GM12875 (cell line): ENCODE measurements around the gene HAP1.

Experiments
- H3K4me3 ChIP-seq: one replicate; pipeline ENCODE4 v1.5.1; 2011; ENCODE audit warnings: low read depth, low read length, control low read depth
- TF ChIP-seq, protein P1 (sequence below): IDR thresholded peaks from 2 replicates; pipeline ENCODE4 v1.5.1; 2011; ENCODE audit warnings: low read depth, mild to moderate bottlenecking, control low read depth, inconsistent platforms, low read length, moderate library complexity, borderline replicate concordance; ENCODE audit not compliant: insufficient read depth

Gene HAP1

DNA sequence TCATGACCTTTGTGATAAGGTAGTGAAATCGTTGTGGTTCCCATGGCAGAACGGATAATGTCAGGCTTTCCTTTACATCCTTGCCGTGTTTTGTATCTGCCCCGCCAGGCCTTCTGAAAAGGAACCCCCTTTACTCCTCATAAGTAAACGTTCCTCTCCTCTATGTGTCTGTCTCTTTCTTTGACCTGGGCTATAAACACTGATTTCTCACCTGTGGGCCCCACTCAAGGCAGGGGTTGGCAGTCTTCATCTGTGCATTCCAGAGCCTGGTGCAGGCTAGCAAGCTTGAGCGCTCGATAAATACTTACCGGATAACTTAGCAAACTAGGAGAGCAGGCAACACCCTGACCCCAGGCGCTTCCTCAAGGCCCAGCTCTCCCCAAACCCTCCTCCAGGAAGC is 7.3 kb upstream of the HAP1 start:
- H3K4me3 ChIP-seq: no peak overlapping the region
- TF ChIP-seq, protein P1, sequence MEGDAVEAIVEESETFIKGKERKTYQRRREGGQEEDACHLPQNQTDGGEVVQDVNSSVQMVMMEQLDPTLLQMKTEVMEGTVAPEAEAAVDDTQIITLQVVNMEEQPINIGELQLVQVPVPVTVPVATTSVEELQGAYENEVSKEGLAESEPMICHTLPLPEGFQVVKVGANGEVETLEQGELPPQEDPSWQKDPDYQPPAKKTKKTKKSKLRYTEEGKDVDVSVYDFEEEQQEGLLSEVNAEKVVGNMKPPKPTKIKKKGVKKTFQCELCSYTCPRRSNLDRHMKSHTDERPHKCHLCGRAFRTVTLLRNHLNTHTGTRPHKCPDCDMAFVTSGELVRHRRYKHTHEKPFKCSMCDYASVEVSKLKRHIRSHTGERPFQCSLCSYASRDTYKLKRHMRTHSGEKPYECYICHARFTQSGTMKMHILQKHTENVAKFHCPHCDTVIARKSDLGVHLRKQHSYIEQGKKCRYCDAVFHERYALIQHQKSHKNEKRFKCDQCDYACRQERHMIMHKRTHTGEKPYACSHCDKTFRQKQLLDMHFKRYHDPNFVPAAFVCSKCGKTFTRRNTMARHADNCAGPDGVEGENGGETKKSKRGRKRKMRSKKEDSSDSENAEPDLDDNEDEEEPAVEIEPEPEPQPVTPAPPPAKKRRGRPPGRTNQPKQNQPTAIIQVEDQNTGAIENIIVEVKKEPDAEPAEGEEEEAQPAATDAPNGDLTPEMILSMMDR: no peak

DNA sequence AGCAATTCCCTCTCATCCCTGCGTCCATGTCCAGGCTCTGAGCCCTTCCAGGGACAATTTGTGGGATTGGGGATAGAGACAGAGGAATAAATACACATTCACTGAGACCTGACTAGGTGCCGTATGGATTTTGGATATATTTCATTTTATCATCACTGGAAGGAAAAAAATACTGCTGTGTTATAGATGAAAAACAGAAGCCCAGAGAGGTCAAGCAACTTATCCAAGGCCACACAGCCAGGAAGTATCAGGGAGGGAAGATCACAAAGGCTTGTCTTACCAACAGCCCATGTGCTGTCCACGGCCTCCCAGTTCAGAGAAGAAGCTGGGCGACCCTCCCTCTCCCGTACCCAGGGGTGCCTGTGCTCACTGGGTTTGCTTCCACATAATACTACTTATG is 6.1 kb upstream of the HAP1 start:
- H3K4me3 ChIP-seq: no peak overlapping the region
- TF ChIP-seq, protein P1: no peak

DNA sequence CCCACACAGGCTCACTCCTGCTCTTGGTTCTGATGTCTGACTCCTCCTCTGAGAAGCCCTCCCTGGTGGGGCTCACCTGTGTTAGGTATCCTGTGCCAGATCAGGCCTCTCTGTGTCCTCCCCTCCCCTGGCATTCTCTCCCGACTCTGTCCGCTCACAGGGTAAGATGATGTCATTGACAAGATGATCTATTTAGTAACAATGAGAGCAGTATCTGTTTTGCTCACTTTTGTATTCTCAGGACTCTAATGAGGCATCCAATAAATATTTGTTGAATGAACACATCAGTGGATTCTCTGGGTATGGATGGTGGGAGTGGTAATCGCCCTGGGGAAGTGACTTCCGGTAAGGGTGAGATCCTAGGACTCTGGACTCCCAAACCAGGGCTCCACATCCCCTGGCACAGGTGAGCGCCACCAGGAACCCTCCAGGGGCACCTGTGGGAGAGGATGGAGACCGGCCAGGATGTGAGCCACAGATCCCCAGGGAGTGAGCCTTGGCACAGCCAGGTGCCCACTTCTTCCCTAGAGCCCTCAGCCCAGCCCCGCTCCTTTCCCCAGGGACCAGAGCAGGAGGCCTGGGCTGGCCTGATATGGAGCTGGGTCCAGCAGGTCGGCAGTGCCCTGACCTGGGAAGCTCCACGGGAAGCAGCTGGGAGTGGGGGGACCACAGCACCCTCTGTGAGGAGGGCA is 5.4 kb upstream of the HAP1 start:
- TF ChIP-seq, protein P1: no peak
- H3K4me3 ChIP-seq: no peak overlapping the region

DNA sequence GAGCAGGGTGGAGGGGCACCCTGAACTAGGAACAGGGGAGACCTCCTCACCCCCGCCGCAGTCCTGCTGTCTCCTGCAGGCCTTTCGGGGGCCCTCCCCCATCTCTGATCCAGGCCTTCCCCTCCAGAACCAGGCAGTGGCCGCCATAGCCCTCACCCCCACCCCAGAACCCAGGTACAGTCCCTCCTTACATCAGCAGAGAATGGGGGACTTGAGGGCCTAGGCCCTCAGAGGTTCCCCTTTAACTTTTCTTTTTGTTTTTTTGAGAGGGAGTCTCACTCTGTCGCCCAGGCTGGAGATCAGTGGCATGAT is 4.3 kb upstream of the HAP1 start:
- no peak overlapping the region for H3K4me3 ChIP-seq
- TF ChIP-seq, protein P1: no peak

DNA sequence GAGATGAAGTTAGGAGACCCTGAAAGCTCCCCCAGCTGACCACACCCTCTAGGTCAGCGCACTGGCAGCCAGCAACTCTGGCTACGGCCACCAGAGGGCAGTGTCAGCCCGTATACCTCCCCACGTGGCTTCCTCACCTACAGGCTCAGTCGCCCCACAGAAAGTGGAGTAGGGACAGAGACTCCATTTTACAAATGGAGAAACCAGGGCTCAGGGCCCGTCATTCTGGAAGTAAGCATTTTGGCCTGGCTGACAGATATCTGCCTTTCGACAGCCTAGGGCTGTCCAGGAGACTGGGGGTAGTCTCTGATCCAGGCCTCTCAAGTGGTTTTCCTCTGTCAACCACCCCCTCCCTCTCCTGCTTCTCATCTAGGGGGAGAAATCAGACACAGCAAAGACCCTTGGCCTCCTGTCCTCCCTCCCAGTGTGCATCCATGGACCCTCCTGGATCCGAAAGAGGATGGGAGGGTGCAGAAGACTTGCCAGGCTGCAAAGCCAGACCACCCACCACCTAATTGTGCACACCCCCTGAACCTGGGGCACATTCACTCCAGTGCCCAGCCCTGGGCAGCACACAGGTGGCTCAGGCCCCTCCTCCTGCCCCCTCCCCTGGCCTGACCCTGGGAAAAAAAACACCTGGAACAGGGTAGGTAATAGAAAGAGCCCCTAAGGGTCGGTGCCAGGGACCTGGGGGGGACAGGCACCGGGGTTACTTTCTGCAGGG is 3.8 kb upstream of the HAP1 start:
- no peak overlapping the region for H3K4me3 ChIP-seq
- TF ChIP-seq, protein P1: peak; percentile 95

DNA sequence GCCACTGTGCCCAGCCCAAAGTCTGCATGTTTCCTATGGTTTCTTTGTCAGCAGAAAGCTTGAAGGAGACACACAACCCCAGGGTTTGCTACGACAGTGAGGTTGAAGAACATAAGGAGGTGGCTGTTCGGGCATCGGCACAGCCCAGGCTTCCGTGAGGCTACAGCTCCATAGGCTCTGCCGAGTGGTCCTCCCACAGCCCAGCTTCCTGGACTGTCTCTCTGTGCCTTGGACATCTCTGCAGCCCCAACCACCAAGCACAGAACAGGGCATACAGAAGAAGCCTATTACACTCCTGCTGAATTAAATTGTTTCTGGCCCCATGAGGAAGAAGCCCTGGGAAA is 3.2 kb upstream of the HAP1 start:
- no peak overlapping the region for H3K4me3 ChIP-seq
- TF ChIP-seq, protein P1: no peak

DNA sequence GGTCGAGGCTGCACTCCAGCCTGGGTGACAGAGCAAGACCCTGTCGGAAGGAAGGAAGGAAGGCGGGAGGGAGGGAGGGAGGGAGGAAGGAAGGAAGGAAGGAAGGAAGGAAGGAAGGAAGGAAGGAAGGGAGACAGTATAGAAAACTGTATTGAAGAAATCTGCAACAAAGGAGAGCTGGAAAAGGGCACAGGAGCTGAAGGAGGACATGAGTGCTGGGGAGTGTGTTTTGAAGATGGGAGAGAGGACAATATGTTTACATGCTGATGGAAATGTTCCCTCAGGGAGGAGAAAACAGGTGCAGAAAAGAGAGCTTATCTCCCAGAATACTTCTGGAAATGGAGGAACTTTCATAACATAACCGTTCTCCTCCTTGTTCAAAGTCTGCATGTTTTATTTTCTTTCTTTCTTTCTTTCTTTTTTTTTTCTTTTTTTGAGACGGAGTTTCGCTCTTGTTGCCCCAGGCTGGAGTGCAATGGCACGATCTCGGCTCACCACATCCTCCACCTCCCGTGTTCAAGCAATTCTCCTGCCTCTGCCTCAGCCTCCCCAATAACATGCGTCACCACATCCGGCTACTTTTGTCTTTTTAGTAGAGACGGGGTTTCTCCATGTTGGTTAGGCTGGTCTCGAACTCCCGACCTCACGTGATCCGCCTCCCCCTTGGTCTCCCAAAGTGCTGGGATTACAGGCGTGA is 2.7 kb upstream of the HAP1 start:
- TF ChIP-seq, protein P1: no peak
- no peak overlapping the region for H3K4me3 ChIP-seq
